Ishikawa (cell line): ENCODE data around the gene GEMIN5.

Source experiments
- CEBPB ChIP-seq: IDR thresholded peaks from 2 replicates; pipeline ENCODE4 v1.6.1; 2012
- CREB1 ChIP-seq: IDR thresholded peaks from 2 replicates; pipeline ENCODE4 v1.6.1; 2012; ENCODE audit warnings: low read depth
- EGR1 ChIP-seq: IDR thresholded peaks from 2 replicates; pipeline ENCODE4 v1.6.1; 2012
- EP300 ChIP-seq: IDR thresholded peaks from 2 replicates; pipeline ENCODE4 v1.6.1; 2012; ENCODE audit warnings: borderline replicate concordance
- FOXM1 ChIP-seq: IDR thresholded peaks from 2 replicates; pipeline ENCODE4 v1.6.1; 2012; ENCODE audit warnings: low read depth, borderline replicate concordance
- NFIC ChIP-seq: IDR thresholded peaks from 2 replicates; pipeline ENCODE4 v1.6.1; 2012
- RAD21 ChIP-seq: IDR thresholded peaks from 2 replicates; pipeline ENCODE4 v1.6.1; 2012; ENCODE audit warnings: low read depth
- TAF1 ChIP-seq: IDR thresholded peaks from 2 replicates; pipeline ENCODE4 v1.6.1; 2012; ENCODE audit warnings: low read depth, mild to moderate bottlenecking
- TCF12 ChIP-seq: IDR thresholded peaks from 2 replicates; pipeline ENCODE4 v1.6.1; 2012; ENCODE audit warnings: low read depth
- TEAD4 ChIP-seq: IDR thresholded peaks from 2 replicates; pipeline ENCODE4 v1.6.1; 2012
- YY1 ChIP-seq: IDR thresholded peaks from 2 replicates; pipeline ENCODE4 v1.6.1; 2012; ENCODE audit warnings: low read depth
- ZBTB7A ChIP-seq: IDR thresholded peaks from 2 replicates; pipeline ENCODE4 v1.6.1; 2012; ENCODE audit warnings: low read depth
- TF ChIP-seq, protein P1 (sequence below): IDR thresholded peaks from 2 replicates; pipeline ENCODE4 v1.6.1; 2012
- TF ChIP-seq, protein P2 (sequence below): IDR thresholded peaks from 2 replicates; pipeline ENCODE4 v1.6.1; 2012
- TF ChIP-seq, protein P3 (sequence below): IDR thresholded peaks from 2 replicates; pipeline ENCODE4 v1.6.1; 2012; ENCODE audit warnings: low read depth, mild to moderate bottlenecking

Gene GEMIN5

DNA sequence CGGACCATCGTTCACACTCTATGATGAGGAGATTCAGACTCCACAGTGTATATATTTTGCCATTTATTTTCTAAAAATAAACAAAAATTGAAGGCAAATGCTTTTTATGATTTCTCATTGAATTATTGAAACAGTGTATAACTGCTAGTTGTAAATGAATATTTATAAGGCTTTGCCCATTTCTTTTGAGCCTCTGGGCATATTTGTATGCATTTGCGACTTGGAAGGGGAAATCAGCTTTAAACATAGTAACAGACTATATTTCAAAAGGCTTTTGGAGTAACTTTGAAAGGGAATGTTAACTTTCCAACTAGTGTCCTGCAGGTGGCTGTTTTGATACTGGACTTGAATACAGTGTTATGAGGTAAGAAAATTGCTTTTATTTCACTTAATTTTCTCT is 28.9 kb upstream of the GEMIN5 start:
- TF ChIP-seq CEBPB (no peak), TEAD4 (no peak), TAF1 (no peak), CREB1 (no peak), NFIC (no peak)
- TF ChIP-seq, protein P1, sequence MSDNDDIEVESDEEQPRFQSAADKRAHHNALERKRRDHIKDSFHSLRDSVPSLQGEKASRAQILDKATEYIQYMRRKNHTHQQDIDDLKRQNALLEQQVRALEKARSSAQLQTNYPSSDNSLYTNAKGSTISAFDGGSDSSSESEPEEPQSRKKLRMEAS, result no peak
- TF ChIP-seq, protein P2, sequence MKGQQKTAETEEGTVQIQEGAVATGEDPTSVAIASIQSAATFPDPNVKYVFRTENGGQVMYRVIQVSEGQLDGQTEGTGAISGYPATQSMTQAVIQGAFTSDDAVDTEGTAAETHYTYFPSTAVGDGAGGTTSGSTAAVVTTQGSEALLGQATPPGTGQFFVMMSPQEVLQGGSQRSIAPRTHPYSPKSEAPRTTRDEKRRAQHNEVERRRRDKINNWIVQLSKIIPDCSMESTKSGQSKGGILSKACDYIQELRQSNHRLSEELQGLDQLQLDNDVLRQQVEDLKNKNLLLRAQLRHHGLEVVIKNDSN, result no peak

DNA sequence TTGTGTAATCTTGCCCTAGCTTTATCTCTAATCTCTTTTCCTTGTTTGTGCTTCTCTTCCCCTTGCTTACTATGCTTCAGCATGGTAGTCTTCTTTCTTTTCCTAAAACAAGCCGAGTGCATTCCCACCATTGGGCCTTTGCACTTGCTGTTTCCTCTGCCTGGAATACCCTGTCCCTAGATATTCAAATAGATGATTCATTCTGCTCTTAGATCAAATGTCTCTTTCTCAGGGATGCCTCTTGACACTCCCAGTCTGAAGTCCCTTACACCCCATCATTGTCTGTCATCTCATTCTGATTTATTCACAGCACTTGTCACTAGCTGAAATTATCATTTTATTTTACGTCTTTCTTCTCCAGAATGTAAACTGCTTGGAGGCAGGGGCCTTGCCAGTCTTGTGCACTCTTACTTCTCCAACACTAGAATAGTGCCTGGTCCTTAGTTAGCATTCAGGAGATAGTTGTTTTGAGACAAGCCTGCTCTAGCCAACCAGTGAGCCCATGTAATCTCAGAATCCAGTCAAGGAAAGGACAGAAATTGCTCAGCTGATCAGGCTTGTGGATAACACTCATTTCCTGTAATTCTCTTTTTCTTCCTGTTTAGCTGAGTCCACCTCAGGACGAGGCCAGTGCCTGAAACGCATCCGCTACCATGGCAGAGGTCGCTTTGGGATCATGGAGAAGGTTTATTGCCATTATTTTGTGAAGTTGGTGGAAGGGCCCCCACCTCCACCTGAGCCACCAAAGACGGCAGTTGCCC is 28.2 kb upstream of the GEMIN5 start:
- TF ChIP-seq RAD21, result no peak
- TF ChIP-seq FOXM1, result no peak
- TF ChIP-seq TAF1, result no peak
- no peak for TF ChIP-seq TEAD4
- TF ChIP-seq, protein P3, sequence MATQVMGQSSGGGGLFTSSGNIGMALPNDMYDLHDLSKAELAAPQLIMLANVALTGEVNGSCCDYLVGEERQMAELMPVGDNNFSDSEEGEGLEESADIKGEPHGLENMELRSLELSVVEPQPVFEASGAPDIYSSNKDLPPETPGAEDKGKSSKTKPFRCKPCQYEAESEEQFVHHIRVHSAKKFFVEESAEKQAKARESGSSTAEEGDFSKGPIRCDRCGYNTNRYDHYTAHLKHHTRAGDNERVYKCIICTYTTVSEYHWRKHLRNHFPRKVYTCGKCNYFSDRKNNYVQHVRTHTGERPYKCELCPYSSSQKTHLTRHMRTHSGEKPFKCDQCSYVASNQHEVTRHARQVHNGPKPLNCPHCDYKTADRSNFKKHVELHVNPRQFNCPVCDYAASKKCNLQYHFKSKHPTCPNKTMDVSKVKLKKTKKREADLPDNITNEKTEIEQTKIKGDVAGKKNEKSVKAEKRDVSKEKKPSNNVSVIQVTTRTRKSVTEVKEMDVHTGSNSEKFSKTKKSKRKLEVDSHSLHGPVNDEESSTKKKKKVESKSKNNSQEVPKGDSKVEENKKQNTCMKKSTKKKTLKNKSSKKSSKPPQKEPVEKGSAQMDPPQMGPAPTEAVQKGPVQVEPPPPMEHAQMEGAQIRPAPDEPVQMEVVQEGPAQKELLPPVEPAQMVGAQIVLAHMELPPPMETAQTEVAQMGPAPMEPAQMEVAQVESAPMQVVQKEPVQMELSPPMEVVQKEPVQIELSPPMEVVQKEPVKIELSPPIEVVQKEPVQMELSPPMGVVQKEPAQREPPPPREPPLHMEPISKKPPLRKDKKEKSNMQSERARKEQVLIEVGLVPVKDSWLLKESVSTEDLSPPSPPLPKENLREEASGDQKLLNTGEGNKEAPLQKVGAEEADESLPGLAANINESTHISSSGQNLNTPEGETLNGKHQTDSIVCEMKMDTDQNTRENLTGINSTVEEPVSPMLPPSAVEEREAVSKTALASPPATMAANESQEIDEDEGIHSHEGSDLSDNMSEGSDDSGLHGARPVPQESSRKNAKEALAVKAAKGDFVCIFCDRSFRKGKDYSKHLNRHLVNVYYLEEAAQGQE, result no peak
- TF ChIP-seq NFIC, result no peak
- TF ChIP-seq CREB1, result no peak
- TF ChIP-seq ZBTB7A, result no peak
- TF ChIP-seq EP300, result no peak
- TF ChIP-seq, protein P1, result no peak
- TF ChIP-seq EGR1, result no peak
- TF ChIP-seq CEBPB, result no peak
- TF ChIP-seq YY1, result no peak
- TF ChIP-seq TCF12, result no peak
- TF ChIP-seq, protein P2, result no peak

DNA sequence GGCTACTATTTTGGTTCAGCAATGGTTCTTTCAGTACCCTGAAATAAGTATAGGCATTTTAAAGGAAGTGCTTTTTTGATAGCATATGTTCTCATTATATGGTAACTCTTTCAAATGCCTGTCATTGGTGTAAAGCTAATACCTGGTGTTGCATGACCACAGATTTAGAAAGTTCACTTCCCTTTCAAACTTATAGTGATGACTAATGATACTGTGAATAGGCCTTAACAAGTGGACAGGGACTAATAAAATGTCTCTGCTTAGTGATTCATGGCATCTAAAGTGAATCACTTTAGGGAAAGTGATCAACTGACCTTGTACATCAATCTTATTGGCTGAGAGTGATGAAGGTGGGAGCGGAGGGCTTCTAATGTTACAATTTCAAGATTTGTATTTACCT is 24.5 kb upstream of the GEMIN5 start:
- TF ChIP-seq TCF12 (no peak), YY1 (no peak), FOXM1 (no peak), NFIC (no peak), CREB1 (no peak), EGR1 (no peak), CEBPB (no peak), TEAD4 (no peak)
- TF ChIP-seq, protein P3, result no peak
- TF ChIP-seq, protein P2, result no peak

DNA sequence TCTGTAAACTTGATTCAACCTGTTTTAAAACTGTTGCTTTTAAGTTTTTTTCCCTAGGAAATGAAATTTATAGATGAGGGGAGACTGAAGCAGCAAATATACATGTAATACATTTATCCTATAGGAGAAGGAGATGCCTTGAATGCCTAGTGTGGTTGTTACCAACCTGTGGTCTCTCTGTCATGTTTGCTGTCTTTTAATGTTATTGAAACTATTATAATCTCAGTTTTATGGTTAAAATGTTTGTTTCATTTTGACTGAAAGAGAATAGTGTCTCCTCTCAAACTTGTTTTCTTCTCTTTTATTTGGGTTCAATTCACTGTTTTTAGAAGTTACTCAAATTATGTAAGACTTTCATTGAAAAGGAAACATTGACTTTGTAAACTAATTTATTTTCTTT is 18.7 kb upstream of the GEMIN5 start:
- TF ChIP-seq CREB1, result no peak

DNA sequence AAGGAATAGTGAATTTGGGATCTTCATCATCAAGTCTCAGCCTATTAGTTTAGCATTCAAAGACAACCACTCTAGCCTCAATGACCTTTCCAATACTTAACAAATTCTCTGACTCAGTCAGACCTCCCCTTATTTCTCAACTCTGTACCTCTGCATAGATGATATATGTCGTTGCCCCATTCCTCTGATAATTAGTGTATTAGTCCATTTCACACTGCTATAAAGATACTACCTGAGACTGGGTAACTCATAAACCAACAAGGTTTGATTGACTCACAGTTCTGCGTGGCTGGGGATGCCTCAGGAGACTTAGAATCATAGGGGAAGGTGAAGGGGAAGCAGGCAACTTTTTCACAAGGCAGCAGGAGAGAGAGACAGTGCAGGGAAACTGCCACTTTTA is 11.8 kb upstream of the GEMIN5 start:
- no peak for TF ChIP-seq CEBPB
- TF ChIP-seq NFIC, result no peak
- no peak for TF ChIP-seq ZBTB7A
- TF ChIP-seq, protein P1, result no peak
- TF ChIP-seq EP300, result no peak
- no peak for TF ChIP-seq FOXM1
- TF ChIP-seq, protein P3, result no peak
- TF ChIP-seq, protein P2, result no peak
- TF ChIP-seq EGR1, result no peak
- TF ChIP-seq TCF12, result no peak
- no peak for TF ChIP-seq CREB1
- TF ChIP-seq YY1, result no peak
- no peak for TF ChIP-seq TAF1
- TF ChIP-seq TEAD4, result no peak
- no peak for TF ChIP-seq RAD21
